Limb (tissue), 2 donors: ENCODE measurements around the gene PRKAA2.

Source experiments
- DNase-seq, 2 donors: peaks; one replicate each; pipeline ENCODE4 v3.0.0-alpha.2; 2016; ENCODE audit errors: extremely low spot score in 2 of 2

Gene PRKAA2

GRCh38 chr1:56654126-56654923, 9.2 kb downstream of the PRKAA2 start:
- DNase-seq: no peak

GRCh38 chr1:56655991-56656613, 11.0 kb downstream of the PRKAA2 start:
- DNase-seq: no peak

- no peak for DNase-seq
These were observed 13.1 kb downstream of the PRKAA2 start for GRCh38 chr1:56658254-56658653.

GRCh38 chr1:56660293-56660692, 15.2 kb downstream of the PRKAA2 start:
- DNase-seq: no peak

GRCh38 chr1:56663846-56664245, 18.7 kb downstream of the PRKAA2 start:
- DNase-seq: no peak

- no peak for DNase-seq
These were observed 20.3 kb downstream of the PRKAA2 start for GRCh38 chr1:56665384-56665783.

- no peak for DNase-seq
These were observed 21.0 kb downstream of the PRKAA2 start for GRCh38 chr1:56666112-56666608.

- no peak for DNase-seq
These were observed 25.2 kb downstream of the PRKAA2 start for GRCh38 chr1:56670350-56670749.

GRCh38 chr1:56671085-56671484, 26.0 kb downstream of the PRKAA2 start:
- no peak for DNase-seq

GRCh38 chr1:56671542-56671941, 26.4 kb downstream of the PRKAA2 start:
- no peak for DNase-seq

GRCh38 chr1:56672579-56672978, 27.5 kb downstream of the PRKAA2 start:
- DNase-seq: no peak

- DNase-seq: no peak
These were observed 30.6 kb downstream of the PRKAA2 start for GRCh38 chr1:56675763-56676162.

GRCh38 chr1:56676571-56677035, 31.5 kb downstream of the PRKAA2 start:
- DNase-seq: no peak

GRCh38 chr1:56683569-56683968, 38.5 kb downstream of the PRKAA2 start:
- DNase-seq: no peak

- no peak for DNase-seq
These were observed 41.1 kb downstream of the PRKAA2 start for GRCh38 chr1:56686169-56686568.

GRCh38 chr1:56688522-56689026, 43.5 kb downstream of the PRKAA2 start:
- no peak for DNase-seq

GRCh38 chr1:56696663-56697062, 51.5 kb downstream of the PRKAA2 start:
- DNase-seq: no peak

- no peak for DNase-seq
These were observed 58.6 kb downstream of the PRKAA2 start for GRCh38 chr1:56703747-56704146.

GRCh38 chr1:56707379-56707778, 62.3 kb downstream of the PRKAA2 start:
- DNase-seq: no peak

GRCh38 chr1:56709269-56709880, 64.3 kb downstream of the PRKAA2 start:
- DNase-seq: peak in 1 of 2 donors; percentile 70

GRCh38 chr1:56709995-56710394, 64.9 kb downstream of the PRKAA2 start:
- no peak for DNase-seq

- DNase-seq: no peak
These were observed 65.5 kb downstream of the PRKAA2 start for GRCh38 chr1:56710646-56711045.
